Uterus (tissue), 4 donors: ENCODE measurements around the gene DBF4B. TPM values are rescaled to one million over a fixed set of nuclear protein-coding genes. Genes with fewer than 3 reads are reported as not detected.

Experiments used
- DNase-seq, 2 donors: peaks; one replicate each; pipeline ENCODE4 v3.0.0-alpha.2; 2019 to 2020
- H3K27ac ChIP-seq, 2 donors: fragments of 200-600 bp; sonication (generic); 1 replicate in 1 of 2; 2 replicates in 1 of 2; pipeline ENCODE4 v1.5.1; 2016 to 2018
- H3K27me3 ChIP-seq, 2 donors: fragments of 200-600 bp; sonication (generic); one replicate each; pipeline ENCODE4 v1.5.1; 2018 to 2019; ENCODE audit warnings: control low read depth in 1 of 2
- H3K36me3 ChIP-seq, 2 donors: fragments of 200-600 bp; sonication (generic); one replicate each; pipeline ENCODE4 v1.5.1; 2019; ENCODE audit warnings: control low read depth in 1 of 2
- H3K4me1 ChIP-seq, 2 donors: fragments of 200-600 bp; sonication (generic); one replicate each; pipeline ENCODE4 v1.5.1; 2018 to 2019; ENCODE audit warnings: control low read depth in 1 of 2
- H3K4me3 ChIP-seq, 2 donors: fragments of 200-600 bp; sonication (generic); 1 replicate in 1 of 2; 2 replicates in 1 of 2; pipeline ENCODE4 v1.5.1; 2018 to 2019; ENCODE audit warnings: mild to moderate bottlenecking in 1 of 2
- H3K9me3 ChIP-seq, 2 donors: fragments of 200-600 bp; sonication (generic); one replicate each; pipeline ENCODE4 v1.5.1; 2019; ENCODE audit warnings: control low read depth in 1 of 2
- POLR2A ChIP-seq, 2 donors: fragments of 450-650 bp; IDR thresholded peaks; one replicate each; pipeline ENCODE4 v1.6.1; 2016; ENCODE audit warnings: antibody characterized with exemption in 2 of 2, mild to moderate bottlenecking in 1 of 2, moderate library complexity in 1 of 2
- intact Hi-C: fragments of 100-400 bp; cut with DNase I; formaldehyde crosslinking; loops from one replicate; pipeline ENCODE4 v1.15.1; 2023; ENCODE audit warnings: low total_unique reads
- total RNA-seq, 4 donors: library from RNA; depleted of rRNA in 3 of 4; stranded (reverse); fragments of >200 nt in 3 of 4; gene quantifications; one replicate each; pipeline versions ENCODE4 v1.1.0 to v1.2.4, GENCODE V29; 2014 to 2023
- TF ChIP-seq, protein P1 (sequence below), 4 experiments: fragments of 200-600 bp in 2 of 4; fragments of 450-650 bp in 2 of 4; sonication (generic) in 2 of 4; IDR thresholded peaks; one replicate each; pipeline ENCODE4 v1.5.1; 2016 to 2019; ENCODE audit warnings: antibody characterized with exemption in 4 of 4, mild to moderate bottlenecking in 2 of 4, moderate library complexity in 1 of 4
- donor health status: DM: yes; HTN: yes; CAD: no.

The DBF4B gene
- total RNA-seq, 4 donors from 2014 or later, result 2.3 to 10.5 (median 9.3) TPM; not detected in 1

DNA sequence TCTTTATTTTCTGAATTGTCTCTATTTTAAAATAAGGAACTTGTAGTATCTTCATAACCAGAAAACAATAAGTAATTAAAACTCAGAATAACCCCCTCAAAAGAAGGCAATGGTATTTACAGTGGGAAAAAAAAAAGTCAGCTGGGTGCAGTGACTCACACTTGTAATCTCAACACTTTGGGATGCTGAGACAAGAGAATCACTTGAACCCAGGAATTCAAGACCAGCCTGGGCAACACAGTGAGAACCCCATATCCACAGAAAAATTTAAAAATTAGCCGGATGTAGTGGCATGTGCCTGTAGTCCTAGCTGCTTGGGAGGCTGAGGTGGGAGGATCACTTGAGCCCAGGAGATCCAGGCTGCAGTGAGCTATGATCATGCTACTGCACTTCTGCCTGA, 83.8 kb downstream of the DBF4B start:
- H3K4me3 ChIP-seq, result no peak overlapping the region
- no peak for DNase-seq
- H3K4me1 ChIP-seq, result no peaks in the 10 kb centered on the region
- H3K27ac ChIP-seq, result peak overlapping the region in 1 of 2 donors; percentile 21
- H3K36me3 ChIP-seq, result no peaks in the 10 kb centered on the region
- TF ChIP-seq, protein P1, sequence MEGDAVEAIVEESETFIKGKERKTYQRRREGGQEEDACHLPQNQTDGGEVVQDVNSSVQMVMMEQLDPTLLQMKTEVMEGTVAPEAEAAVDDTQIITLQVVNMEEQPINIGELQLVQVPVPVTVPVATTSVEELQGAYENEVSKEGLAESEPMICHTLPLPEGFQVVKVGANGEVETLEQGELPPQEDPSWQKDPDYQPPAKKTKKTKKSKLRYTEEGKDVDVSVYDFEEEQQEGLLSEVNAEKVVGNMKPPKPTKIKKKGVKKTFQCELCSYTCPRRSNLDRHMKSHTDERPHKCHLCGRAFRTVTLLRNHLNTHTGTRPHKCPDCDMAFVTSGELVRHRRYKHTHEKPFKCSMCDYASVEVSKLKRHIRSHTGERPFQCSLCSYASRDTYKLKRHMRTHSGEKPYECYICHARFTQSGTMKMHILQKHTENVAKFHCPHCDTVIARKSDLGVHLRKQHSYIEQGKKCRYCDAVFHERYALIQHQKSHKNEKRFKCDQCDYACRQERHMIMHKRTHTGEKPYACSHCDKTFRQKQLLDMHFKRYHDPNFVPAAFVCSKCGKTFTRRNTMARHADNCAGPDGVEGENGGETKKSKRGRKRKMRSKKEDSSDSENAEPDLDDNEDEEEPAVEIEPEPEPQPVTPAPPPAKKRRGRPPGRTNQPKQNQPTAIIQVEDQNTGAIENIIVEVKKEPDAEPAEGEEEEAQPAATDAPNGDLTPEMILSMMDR (IDR thresholded peaks at IDR 0.05), result no peak
- TF ChIP-seq POLR2A (IDR thresholded peaks at IDR 0.05), result no peak
- intact Hi-C loops, result no loop called here
- H3K27me3 ChIP-seq, result no peaks in the 10 kb centered on the region
- no peaks in the 10 kb centered on the region for H3K9me3 ChIP-seq

DNA sequence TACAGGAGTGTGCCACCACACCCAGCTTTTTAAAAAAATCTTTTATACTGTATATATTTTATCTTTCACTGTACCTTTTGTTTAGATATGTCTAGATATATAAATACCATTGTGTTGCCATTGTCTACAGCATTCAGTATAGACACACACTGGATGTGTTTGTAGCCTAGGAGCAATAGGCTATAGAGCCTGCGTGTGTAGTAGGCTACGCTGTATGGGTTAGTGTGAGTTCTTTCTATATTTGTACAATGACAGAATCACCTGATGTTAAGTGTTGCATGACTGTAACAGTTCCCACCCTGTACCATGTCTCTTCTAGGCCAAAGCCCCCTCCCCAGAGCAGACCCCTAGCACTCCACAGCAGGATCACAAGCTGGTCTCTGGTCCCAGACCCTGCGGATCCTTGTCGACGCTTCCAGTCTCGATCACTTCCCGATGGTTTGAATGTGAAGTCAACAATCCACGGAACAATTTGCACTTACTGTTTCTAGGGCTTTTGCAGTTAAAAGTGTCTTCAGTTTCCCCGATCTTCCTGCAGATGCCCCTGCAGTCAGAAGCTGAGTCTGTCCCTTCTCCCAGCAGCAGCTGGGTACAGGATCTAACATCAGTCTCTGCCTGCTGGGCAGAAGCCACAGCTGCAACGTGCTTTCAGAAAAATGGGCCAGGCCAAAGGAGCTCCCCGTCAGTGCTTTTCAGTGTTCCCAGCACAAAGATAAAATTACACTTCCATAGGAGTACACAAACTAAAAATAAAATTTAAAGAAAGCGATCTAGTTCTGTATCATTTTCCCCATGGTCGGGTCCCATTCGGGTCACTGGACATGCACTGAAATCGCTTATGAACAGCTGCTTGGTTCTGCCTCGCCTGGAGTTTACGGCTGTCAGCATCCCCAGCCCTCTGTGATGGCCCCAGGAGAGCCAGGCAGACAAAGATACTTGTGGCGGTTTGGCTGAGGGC, 85.7 kb downstream of the DBF4B start:
- Histone ChIP-seq H3K27me3 (no peaks in the 10 kb centered on the region), H3K4me1 (no peaks in the 10 kb centered on the region), H3K27ac (peak overlapping the region; percentile 81 to 98), H3K4me3 (no peak overlapping the region), H3K9me3 (no peaks in the 10 kb centered on the region), H3K36me3 (no peaks in the 10 kb centered on the region)
- TF ChIP-seq POLR2A (IDR thresholded peaks at IDR 0.05), result no peak
- TF ChIP-seq, protein P1 (IDR thresholded peaks at IDR 0.05), result no peak
- no peak for DNase-seq
- intact Hi-C loops, result no loop called here

GRCh38 chr17:44794851-44795413, 86.5 kb downstream of the DBF4B start:
- Histone ChIP-seq H3K9me3 (no peaks in the 10 kb centered on the region), H3K4me3 (no peak overlapping the region), H3K36me3 (no peaks in the 10 kb centered on the region), H3K4me1 (no peaks in the 10 kb centered on the region), H3K27me3 (no peaks in the 10 kb centered on the region), H3K27ac (peak overlapping the region; percentile 81 to 98)
- TF ChIP-seq, protein P1 (IDR thresholded peaks at IDR 0.05), result no peak
- no peak for TF ChIP-seq POLR2A (IDR thresholded peaks at IDR 0.05)
- intact Hi-C loops, result no loop called here
- no peak for DNase-seq

GRCh38 chr17:44795421-44795820, 87.0 kb downstream of the DBF4B start:
- DNase-seq, result no peak
- no peaks in the 10 kb centered on the region for H3K36me3 ChIP-seq
- no peaks in the 10 kb centered on the region for H3K4me1 ChIP-seq
- intact Hi-C loops, result no loop called here
- no peaks in the 10 kb centered on the region for H3K27me3 ChIP-seq
- no peaks in the 10 kb centered on the region for H3K9me3 ChIP-seq
- peak overlapping the region; percentile 81 to 98 for H3K27ac ChIP-seq
- H3K4me3 ChIP-seq, result no peak overlapping the region
- TF ChIP-seq, protein P1 (IDR thresholded peaks at IDR 0.05), result no peak
- no peak for TF ChIP-seq POLR2A (IDR thresholded peaks at IDR 0.05)

DNA sequence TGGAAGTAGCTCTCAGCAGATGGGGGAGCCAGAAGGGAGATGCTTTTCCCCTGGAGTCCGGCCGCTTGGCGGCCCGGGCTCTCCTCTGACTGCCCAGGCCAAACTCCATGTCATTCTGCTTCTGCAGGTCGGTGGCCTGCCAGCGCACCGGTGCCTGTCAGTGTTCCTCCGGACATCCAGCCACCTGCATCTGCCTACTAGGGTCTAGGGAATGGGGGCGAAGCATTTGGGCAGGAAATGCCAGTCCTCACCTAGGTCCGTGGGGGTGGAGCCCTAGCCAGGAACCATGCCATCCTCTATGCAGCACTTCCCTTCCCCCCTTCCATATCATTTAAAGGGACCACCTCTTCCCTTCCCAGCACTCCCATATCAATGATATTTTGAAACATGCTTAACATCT, 87.5 kb downstream of the DBF4B start:
- no peak overlapping the region for H3K4me3 ChIP-seq
- no peaks in the 10 kb centered on the region for H3K27me3 ChIP-seq
- no peaks in the 10 kb centered on the region for H3K9me3 ChIP-seq
- no peaks in the 10 kb centered on the region for H3K36me3 ChIP-seq
- TF ChIP-seq POLR2A (IDR thresholded peaks at IDR 0.05), result no peak
- TF ChIP-seq, protein P1 (IDR thresholded peaks at IDR 0.05), result no peak
- intact Hi-C loops, result no loop called here
- DNase-seq, result no peak
- H3K4me1 ChIP-seq, result no peaks in the 10 kb centered on the region
- H3K27ac ChIP-seq, result peak overlapping the region; percentile 81 to 98
